ENCODE measurements around the gene TMPRSS9. TPM values are rescaled to one million over a fixed set of nuclear protein-coding genes. Genes with fewer than 3 reads are reported as not detected.

TMPRSS9 gene
- polyA plus RNA-seq (ENCODE audit: insufficient read length in 3 of 3): under 1 TPM; 0.21 to 0.27 (median 0.25) TPM

- DNase-seq (ENCODE audit: low read depth in 3 of 3, low spot score in 2 of 3): no peak
Measured at GRCh38 chr19:2359992-2360685, at the start of gene TMPRSS9. TSS of gene TMPRSS9 (plus strand) at chr19:2360265. CDS start at chr19:2389786, 29,521 bp downstream.

GRCh38 chr19:2311093-2311492, 49.0 kb upstream of the TMPRSS9 start:
- DNase-seq (ENCODE audit: low read depth in 3 of 3, low spot score in 2 of 3): no peak

- no peak for DNase-seq (ENCODE audit: low read depth in 3 of 3, low spot score in 2 of 3)
Measured at GRCh38 chr19:2312820-2313501, 47.1 kb upstream of the TMPRSS9 start.

- no peak for DNase-seq (ENCODE audit: low read depth in 3 of 3, low spot score in 2 of 3)
Measured at GRCh38 chr19:2315121-2315817, 44.8 kb upstream of the TMPRSS9 start.

GRCh38 chr19:2315818-2316353, 44.2 kb upstream of the TMPRSS9 start:
- no peak for DNase-seq (ENCODE audit: low read depth in 3 of 3, low spot score in 2 of 3)

GRCh38 chr19:2317300-2317699, 42.8 kb upstream of the TMPRSS9 start:
- DNase-seq (ENCODE audit: low read depth in 3 of 3, low spot score in 2 of 3): no peak

- DNase-seq (ENCODE audit: low read depth in 3 of 3, low spot score in 2 of 3): no peak
Measured at GRCh38 chr19:2317756-2318155, 42.3 kb upstream of the TMPRSS9 start.

GRCh38 chr19:2318923-2319322, 41.1 kb upstream of the TMPRSS9 start:
- DNase-seq (ENCODE audit: low read depth in 3 of 3, low spot score in 2 of 3): no peak

GRCh38 chr19:2319551-2319950, 40.5 kb upstream of the TMPRSS9 start:
- DNase-seq (ENCODE audit: low read depth in 3 of 3, low spot score in 2 of 3): no peak

- DNase-seq (ENCODE audit: low read depth in 3 of 3, low spot score in 2 of 3): no peak
Measured at GRCh38 chr19:2320049-2320448, 40.0 kb upstream of the TMPRSS9 start.

GRCh38 chr19:2320939-2321338, 39.1 kb upstream of the TMPRSS9 start:
- no peak for DNase-seq (ENCODE audit: low read depth in 3 of 3, low spot score in 2 of 3)

GRCh38 chr19:2321565-2322283, 38.3 kb upstream of the TMPRSS9 start:
- no peak for DNase-seq (ENCODE audit: low read depth in 3 of 3, low spot score in 2 of 3)

- DNase-seq (ENCODE audit: low read depth in 3 of 3, low spot score in 2 of 3): no peak
Measured at GRCh38 chr19:2323707-2324106, 36.4 kb upstream of the TMPRSS9 start.

- DNase-seq (ENCODE audit: low read depth in 3 of 3, low spot score in 2 of 3): no peak
Measured at GRCh38 chr19:2324220-2324948, 35.7 kb upstream of the TMPRSS9 start.

- DNase-seq (ENCODE audit: low read depth in 3 of 3, low spot score in 2 of 3): no peak
Measured at GRCh38 chr19:2325281-2326046, 34.6 kb upstream of the TMPRSS9 start.

GRCh38 chr19:2326699-2327360, 33.2 kb upstream of the TMPRSS9 start:
- DNase-seq (ENCODE audit: low read depth in 3 of 3, low spot score in 2 of 3): no peak

GRCh38 chr19:2327773-2328400, 32.2 kb upstream of the TMPRSS9 start:
- no peak for DNase-seq (ENCODE audit: low read depth in 3 of 3, low spot score in 2 of 3)

- DNase-seq (ENCODE audit: low read depth in 3 of 3, low spot score in 2 of 3): peak; percentile 81 to 84 (median 82)
Measured at GRCh38 chr19:2328401-2329148, 31.5 kb upstream of the TMPRSS9 start, which contains the start of the genes LSM7 and SPPL2B. TSS of gene LSM7 (minus strand) at chr19:2328586. CDS start at chr19:2328566, 20 bp downstream. TSS of gene SPPL2B (plus strand) at chr19:2328684. CDS start at chr19:2328710, 26 bp downstream.

Data from right renal cortex interstitium (tissue), 3 donors.